Measurements from ENCODE around the gene CYB561.

Gene CYB561

GRCh38 chr17:63451150-63451549 lies 5.0 kb upstream of the CYB561 start:
- no peak for DNase-seq (ENCODE audit: low read depth in 2 of 2)

GRCh38 chr17:63450551-63450950 lies 4.4 kb upstream of the CYB561 start:
- no peak for DNase-seq (ENCODE audit: low read depth in 2 of 2)

GRCh38 chr17:63448655-63449054 lies 2.5 kb upstream of the CYB561 start:
- DNase-seq (ENCODE audit: low read depth in 2 of 2) = no peak

- DNase-seq (ENCODE audit: low read depth in 2 of 2) = no peak
These were observed 1.4 kb upstream of the CYB561 start for GRCh38 chr17:63447471-63448009.

- peak; percentile 28 to 42 for DNase-seq (ENCODE audit: low read depth in 2 of 2)
These were observed 806 bp upstream of the CYB561 start for GRCh38 chr17:63446753-63447470.

- peak in 1 of 2 donors; percentile 38 for DNase-seq (ENCODE audit: low read depth in 2 of 2)
These were observed 544 bp downstream of the CYB561 start for GRCh38 chr17:63445571-63445953.

GRCh38 chr17:63445065-63445464 lies 1.0 kb downstream of the CYB561 start:
- DNase-seq (ENCODE audit: low read depth in 2 of 2) = no peak

- no peak for DNase-seq (ENCODE audit: low read depth in 2 of 2)
These were observed 1.6 kb downstream of the CYB561 start for GRCh38 chr17:63444457-63444856.

GRCh38 chr17:63443053-63443452 lies 3.1 kb downstream of the CYB561 start:
- DNase-seq (ENCODE audit: low read depth in 2 of 2) = no peak

GRCh38 chr17:63442549-63443035 lies 3.5 kb downstream of the CYB561 start:
- no peak for DNase-seq (ENCODE audit: low read depth in 2 of 2)

GRCh38 chr17:63442074-63442473 lies 4.0 kb downstream of the CYB561 start:
- DNase-seq (ENCODE audit: low read depth in 2 of 2) = no peak

- no peak for DNase-seq (ENCODE audit: low read depth in 2 of 2)
These were observed 4.5 kb downstream of the CYB561 start for GRCh38 chr17:63441654-63442053.

- DNase-seq (ENCODE audit: low read depth in 2 of 2) = no peak
These were observed 5.3 kb downstream of the CYB561 start for GRCh38 chr17:63440770-63441335.

GRCh38 chr17:63440127-63440769 lies 5.9 kb downstream of the CYB561 start:
- no peak for DNase-seq (ENCODE audit: low read depth in 2 of 2)

GRCh38 chr17:63439687-63440086 lies 6.4 kb downstream of the CYB561 start:
- DNase-seq (ENCODE audit: low read depth in 2 of 2) = no peak

- DNase-seq (ENCODE audit: low read depth in 2 of 2) = no peak
These were observed 7.7 kb downstream of the CYB561 start for GRCh38 chr17:63438092-63439051.

GRCh38 chr17:63437287-63438091 lies 8.6 kb downstream of the CYB561 start:
- no peak for DNase-seq (ENCODE audit: low read depth in 2 of 2)

GRCh38 chr17:63436523-63437110 lies 9.5 kb downstream of the CYB561 start:
- no peak for DNase-seq (ENCODE audit: low read depth in 2 of 2)

GRCh38 chr17:63435681-63436522 lies 10.2 kb downstream of the CYB561 start:
- no peak for DNase-seq (ENCODE audit: low read depth in 2 of 2)
